Measurements from ENCODE around the gene CASP8AP2.
"Not testable (repeated sequence)": the region's sequence is repeated elsewhere in the genome, so short reads cannot be mapped to it uniquely, and the experiment has no call there.

Gene CASP8AP2

DNA sequence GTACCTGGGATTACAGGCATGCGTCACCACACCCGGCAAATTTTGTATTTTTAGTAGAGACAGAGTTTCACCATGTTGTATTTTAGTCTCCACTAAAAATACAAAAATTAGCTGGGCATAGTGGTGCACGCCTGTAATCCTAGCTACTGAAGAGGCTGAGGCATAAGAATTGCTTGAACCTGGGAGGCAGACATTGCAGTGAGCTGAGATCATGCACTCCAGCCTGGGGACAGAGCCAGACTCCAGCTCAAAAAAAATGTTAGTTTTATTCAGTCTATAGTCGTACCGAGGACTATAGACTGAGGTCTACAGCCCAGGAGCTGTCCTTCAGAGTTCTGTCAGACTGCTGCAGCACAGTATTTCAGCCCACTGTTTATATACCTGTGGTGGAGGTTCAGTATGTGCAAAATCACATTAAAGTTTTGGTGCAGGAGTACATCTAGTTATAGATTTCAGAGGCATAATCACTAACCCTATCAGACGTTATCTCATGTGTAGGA is 3.6 kb upstream of the CASP8AP2 start:
- DNase-seq, result no peak

- DNase-seq, result not testable (repeated sequence)
Observed at GRCh38 chr6:89828475-89828987, 1.1 kb upstream of the CASP8AP2 start.

DNA sequence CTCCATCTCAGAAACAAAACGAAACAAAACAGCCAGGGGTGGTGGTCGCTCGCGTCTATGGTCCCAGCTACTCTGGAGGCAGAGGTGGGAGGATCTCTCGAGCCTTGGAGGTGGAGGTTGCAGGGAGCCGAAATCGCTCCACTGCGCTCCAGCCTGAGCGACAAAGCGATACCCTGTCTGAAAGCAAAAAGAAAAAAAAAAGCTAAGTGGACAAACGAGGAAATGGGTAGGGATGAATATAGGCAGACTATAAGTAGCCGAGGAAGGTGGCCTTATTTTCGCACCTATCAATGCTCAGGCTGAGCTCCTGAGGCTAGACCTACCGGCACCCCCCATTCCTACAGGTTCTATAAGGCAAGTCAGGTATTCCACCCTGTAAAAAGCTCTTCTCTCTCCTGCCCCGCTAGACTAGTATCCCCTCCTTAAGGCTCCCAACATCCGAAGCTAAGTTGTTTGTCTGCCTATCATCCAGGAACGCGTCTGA is 650 bp upstream of the CASP8AP2 start:
- no peak for DNase-seq

DNA sequence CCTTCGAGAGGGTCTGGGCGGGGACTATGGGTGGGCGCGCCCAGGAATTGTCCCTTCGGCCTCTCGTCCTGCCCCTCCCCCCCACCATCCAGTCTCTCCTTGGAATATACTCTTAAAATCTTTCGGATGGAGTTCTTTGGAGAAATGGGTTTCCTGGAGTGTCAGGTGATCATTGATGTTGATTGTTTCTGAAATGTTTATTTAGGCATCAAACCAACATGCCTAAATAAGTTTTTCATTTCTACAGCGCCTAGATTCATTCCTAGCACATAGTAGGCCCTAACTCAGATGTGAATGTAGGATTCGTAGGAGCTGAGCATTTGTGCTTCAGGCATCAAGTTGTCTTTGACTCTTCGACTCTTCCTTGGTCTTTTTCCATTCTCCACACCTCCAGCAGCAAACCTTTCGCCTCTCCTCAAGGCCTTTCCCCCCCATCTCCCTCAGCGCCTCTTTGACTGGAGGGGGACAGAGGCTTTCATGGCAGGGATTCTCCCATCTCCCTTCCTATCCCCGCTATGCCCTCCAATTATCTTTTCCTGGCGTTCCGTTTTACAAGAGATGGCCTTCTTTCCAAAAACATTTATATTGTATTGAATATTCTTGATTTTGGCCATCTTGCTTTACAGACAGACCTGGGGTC is 610 bp downstream of the CASP8AP2 start:
- DNase-seq, result peak; percentile 48

DNA sequence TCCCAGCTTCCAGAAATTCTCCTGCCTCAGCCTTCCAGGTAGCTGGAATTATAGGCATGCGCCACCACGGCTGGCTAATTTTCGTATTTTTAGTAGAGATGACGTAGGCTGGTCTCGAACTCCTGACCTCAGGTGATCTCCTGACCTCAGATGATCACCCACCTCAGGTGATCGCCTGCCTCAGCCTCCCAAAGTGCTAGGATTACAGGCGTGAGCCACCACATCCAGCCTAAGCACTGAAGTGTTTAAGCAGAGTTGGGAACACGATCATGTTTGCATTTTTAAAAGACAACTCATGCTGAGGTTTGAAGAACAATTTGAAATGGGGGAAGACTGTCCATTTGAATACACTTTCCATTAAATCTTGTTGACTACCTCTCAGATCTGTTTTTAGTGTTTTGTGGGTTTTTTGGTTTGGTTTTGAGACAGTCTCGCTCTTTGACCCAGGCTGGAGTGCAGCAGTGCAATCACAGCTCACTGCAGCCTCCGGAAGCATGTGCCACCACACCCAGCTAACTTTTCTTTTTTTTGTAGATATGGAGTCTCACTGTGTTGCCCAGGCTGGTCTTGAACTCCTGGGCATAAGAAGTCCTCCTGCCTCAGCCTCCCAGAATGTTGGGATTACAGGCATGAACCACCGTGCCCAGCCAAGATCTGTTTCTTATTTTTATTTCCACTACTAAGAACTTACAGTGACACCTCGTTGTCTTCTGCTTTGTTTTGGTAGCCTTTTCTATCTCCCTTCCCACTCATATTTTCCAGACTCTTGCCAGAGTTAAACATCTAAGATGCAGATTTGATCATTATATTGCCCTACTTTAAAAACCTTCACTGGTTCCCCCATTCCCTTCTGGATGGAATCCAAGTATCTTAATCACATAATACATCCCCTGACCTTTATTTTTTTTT is 5.5 kb downstream of the CASP8AP2 start:
- DNase-seq, result no peak

DNA sequence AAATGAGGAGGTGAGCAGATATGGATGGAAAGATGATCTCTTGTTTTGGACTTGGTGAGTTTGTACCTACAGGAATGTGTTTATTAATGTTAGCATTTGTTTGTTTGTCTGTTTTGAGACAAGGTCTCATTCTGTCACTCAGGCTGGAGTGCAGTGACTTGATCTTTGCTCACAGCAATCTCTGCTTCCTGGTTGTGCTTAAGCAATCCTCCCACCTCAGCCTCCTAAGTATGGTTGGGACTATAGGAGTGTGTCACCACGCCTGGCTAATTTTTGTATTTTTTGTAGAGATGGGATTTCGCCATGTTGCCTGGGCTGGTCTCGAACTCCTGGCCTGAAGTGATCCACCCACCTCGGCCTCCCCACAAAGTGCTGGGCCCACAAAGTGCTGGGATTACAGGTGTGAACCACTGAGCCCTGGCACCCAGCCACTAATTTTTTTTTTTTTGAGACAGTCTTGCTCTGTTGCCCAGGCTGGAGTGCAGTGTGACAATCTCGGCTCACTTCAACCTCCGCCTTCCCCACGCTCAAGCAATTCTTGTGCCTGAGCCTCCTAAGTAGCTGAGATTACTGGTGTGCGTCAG is 7.1 kb downstream of the CASP8AP2 start:
- DNase-seq, result no peak

GRCh38 chr6:89840538-89840937 is 10.9 kb downstream of the CASP8AP2 start:
- DNase-seq, result no peak

- no peak for DNase-seq
Observed at GRCh38 chr6:89842228-89842627, 12.5 kb downstream of the CASP8AP2 start.

DNA sequence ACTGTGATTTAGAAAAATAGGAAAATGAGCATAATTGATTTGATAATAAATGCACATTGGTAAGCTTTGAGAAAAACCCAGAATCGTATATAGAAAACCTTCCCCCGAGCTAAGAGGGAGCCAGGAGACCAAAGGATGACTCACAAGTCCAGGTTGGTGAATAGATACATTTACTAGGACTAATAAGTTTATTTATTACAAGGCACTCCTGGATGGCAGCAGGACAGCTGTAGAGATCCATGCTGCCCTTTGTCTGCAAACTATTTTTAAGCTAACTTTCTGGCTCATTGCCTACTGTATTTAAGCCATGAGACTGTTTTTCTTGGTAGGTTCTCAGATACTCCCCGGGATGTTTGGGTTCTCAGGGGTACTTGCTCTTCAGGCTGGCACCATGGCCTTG is 13.4 kb downstream of the CASP8AP2 start:
- DNase-seq, result no peak

DNA sequence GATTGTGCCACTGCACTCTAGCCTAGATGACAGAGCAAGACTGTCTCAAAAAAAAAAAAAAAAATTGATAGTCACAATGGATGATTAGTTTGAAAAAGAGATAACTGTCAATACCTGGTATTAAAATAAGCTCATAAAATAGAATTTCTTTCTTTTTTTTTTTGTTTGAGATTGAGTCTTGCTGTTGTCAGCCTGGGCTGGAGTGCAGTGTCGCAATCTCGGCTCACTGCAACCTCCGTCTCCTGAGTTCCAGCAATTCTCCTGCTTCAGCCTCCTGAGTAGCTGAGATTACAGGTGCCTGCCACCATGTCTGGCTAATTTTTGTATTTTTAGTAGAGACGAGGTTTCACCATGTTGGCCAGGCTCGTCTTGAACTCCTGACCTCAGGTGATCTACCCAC is 17.8 kb downstream of the CASP8AP2 start:
- DNase-seq, result not testable (repeated sequence)

DNA sequence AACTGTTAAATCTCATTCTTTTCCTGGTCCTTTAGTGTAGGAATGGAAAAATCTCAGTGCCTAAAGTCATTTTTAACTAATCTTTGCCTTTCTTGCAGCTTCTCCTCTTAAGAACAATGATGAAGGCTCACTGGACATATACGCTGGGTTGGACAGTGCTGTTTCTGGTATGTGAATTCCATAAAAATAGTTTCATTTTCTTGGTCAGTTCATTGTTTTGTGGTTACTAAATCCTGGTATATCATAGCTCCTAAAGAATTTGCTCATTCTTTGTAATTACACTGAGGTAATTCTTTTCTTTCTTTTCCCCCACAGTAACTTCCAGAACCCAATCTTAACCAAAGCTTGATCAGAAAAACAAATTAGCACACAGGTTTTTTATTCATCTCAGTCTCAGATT is 23.4 kb downstream of the CASP8AP2 start:
- DNase-seq, result no peak

- DNase-seq, result no peak
Observed at GRCh38 chr6:89858041-89858440, 28.4 kb downstream of the CASP8AP2 start.

DNA sequence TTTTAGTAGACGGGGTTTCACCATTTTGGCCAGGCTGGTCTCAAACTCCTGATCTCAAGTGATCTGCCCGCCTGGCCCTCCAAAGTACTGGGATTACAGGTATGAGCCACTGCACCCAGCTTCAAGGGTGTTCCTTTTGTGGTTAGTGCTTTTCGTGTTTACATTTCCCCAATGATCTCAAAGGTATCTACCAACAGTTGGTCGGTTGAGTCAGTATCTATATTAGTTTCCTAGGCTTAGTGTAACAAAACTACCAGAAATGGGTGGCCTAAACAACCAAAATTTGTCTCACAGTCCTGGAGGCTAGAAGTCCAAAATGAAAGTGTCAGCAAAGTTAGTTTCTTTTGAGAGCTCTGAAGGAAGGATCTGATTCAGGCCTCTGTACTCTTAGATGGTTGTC is 30.1 kb downstream of the CASP8AP2 start:
- DNase-seq, result no peak

DNA sequence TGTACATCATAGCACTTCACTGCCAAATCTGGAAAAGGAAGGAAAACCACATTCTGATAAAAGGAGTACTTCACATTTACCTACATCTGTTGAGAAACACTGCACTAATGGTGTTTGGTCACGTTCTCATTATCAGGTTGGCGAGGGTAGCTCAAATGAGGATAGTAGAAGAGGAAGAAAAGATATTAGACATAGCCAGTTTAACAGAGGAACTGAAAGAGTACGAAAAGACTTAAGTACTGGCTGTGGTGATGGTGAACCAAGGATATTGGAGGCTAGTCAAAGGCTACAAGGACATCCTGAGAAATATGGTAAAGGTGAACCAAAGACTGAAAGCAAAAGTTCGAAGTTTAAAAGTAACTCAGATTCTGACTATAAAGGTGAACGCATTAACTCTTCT is 32.6 kb downstream of the CASP8AP2 start:
- no peak for DNase-seq

DNA sequence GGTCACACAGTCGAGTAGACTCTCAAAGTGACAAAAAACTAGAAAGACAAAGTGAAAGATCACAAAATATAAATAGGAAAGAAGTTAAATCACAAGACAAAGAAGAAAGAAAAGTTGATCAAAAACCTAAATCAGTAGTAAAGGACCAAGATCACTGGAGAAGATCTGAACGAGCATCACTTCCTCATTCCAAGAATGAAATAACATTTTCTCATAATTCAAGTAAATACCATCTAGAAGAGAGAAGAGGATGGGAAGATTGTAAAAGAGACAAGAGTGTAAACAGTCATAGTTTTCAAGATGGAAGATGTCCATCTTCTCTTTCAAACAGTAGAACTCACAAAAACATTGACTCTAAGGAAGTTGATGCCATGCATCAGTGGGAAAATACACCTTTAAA is 33.0 kb downstream of the CASP8AP2 start:
- peak; percentile 54 for DNase-seq

GRCh38 chr6:89866024-89866678 is 36.5 kb downstream of the CASP8AP2 start:
- no peak for DNase-seq

DNA sequence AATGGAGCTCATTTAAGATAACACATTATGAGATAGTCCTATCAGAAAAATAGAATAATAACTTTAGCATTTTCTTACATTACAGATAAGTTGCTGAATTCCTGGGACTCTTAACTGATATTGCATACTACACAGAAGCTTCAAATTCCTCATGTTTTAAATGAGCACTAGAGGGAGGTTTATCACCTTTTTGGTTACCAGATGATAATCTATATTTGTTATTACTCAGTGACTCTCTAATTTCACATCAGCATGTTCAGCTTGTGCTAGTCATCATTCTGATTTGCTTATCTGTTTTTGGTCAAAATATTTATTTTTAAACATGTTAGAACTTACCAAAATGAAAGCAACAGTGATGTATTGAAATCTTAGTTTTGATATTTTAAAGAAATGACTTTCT is 44.0 kb downstream of the CASP8AP2 start:
- no peak for DNase-seq

DNA sequence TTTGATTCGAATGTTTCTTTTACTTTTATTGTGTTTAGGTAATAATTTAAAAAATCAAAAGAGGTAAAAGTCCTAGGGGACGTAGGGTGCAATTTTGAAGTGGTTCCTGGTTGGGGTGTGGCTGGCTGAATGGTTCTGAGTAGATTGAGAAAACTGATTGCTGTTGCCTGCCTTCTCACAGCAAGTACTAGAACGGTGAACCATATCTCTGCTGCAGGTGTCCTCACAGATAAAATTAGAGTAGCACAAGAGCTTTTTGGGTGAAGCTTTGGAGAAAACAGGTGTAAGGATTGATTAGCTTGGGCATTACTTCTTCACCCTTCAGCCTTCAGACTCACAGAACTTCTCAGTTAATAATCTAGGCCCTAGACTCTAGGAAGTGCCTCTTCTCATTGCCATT is 44.8 kb downstream of the CASP8AP2 start:
- DNase-seq, result no peak

DNA sequence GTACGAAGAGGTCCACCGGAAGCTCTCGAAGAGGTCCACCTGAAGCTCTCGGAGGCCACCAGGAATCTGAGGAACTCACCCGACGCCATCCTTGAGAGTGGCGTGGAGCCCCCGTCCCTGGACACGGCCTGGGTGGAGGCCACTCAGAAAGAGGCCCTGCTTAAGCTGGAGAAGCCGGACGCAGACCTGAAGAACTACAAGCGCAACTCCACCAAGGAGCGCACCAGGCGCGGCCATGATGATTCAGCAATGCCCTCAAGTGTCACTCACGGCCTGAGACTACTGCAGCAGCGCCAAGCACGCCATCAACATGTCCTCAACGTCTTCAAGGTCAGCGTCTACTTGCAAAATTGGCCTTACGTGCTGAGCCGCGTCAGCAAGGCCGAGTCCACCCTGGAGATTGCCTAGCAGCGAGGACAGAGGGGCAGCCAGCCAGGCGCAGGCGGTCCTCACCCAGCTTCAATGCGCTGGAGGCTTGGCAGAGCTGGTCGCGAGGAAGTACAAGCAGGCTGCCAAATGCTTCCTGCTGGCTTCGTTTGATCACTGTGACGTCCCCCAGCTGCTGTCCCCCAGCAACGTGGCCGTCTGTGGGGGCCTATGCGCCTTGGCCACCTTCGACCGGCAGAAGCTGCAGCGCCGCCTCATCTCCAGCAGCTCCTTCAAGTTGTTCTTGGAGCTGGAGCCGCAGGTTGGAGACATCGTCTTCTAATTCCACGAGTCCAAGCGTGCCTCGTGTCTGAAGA is 56.9 kb downstream of the CASP8AP2 start:
- no peak for DNase-seq

DNA sequence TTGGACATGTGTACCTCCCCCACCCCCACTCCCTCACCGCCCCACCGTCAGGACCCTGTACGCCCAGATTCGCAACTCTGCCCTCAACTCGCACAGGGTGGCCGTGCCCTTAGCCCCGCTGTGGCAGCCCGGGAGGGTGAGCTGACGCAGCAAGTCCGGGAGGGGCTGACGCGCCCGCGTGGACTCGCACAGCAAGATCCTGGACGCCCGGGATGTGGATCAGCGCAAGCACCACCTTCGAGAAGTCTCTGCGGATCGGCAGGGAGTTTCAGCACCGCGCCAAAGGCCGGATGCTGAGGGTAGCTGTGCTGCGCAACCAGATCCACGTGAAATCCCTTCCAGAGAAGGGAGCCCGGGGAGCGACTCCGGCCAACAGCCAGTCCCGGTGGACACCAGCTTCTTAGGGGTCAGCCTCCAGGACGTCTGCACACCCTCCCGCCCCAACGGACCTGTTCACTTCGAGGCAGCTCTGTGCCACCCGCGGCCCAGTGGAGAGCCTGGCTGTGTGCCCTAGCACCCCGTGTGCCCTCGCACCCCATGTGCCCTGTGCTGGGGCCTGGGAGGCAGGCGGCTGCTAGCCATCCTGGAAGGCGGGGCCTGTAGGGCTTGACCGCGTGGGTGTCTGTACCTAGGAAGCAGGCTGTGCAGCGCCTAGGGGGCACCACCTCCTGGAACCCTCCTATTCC is 57.9 kb downstream of the CASP8AP2 start:
- DNase-seq, result no peak

DNA sequence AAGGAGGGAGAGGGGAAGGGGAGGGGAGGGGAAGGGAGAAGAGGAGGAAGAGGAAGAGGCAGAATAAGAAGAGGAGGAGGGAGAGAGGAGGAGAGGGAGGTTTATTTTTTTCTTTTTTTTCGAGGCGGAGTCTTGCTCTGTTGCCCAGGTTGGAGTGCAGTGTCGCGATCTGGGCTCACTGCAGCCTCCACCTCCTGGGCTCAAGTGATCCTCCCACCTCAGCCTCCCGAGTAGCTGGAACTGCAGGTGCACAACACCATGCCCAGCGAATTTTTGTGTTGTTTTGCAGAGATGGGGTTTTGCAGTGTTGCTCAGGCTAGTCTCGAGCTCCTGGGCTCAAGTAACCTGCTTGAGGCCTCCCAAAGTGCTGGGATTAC is 58.4 kb downstream of the CASP8AP2 start:
- DNase-seq, result no peak

GRCh38 chr6:89888871-89889270 is 59.2 kb downstream of the CASP8AP2 start:
- DNase-seq, result peak; percentile 33

Measured in OCI-M1 (cell line).